Colonic mucosa (tissue), 4 donors: ENCODE results near the gene MYO9A. TPM values are rescaled to one million over a fixed set of nuclear protein-coding genes. Genes with fewer than 3 reads are reported as not detected.
A peak's percentile ranks its signal among the peaks of the same experiment; 100 is the strongest.

Experiments used
- DNase-seq: peaks from one replicate; pipeline ENCODE4 v3.0.0-alpha.2; 2020
- H3K27ac ChIP-seq: fragments of 200-600 bp; one replicate; pipeline ENCODE4 v1.8.0; 2021
- H3K27me3 ChIP-seq: fragments of 200-600 bp; one replicate; pipeline ENCODE4 v1.8.0; 2021
- H3K36me3 ChIP-seq: fragments of 200-600 bp; one replicate; pipeline ENCODE4 v1.8.0; 2021
- H3K4me1 ChIP-seq: fragments of 200-600 bp; one replicate; pipeline ENCODE4 v1.8.0; 2021; ENCODE audit warnings: mild to moderate bottlenecking
- H3K4me3 ChIP-seq: fragments of 200-600 bp; one replicate; pipeline ENCODE4 v1.8.0; 2021
- H3K9ac ChIP-seq, 2 donors: one replicate each; pipeline ENCODE4 v1.7.0; 2013; ENCODE audit warnings: control low read depth in 2 of 2, low read depth in 2 of 2, low read length in 2 of 2
- H3K9me3 ChIP-seq: fragments of 200-600 bp; one replicate; pipeline ENCODE4 v1.8.0; 2021
- intact Hi-C: fragments of 100-400 bp; cut with DNase I; formaldehyde crosslinking; loops from one replicate; pipeline ENCODE4 v1.14.1; 2022
- total RNA-seq, 2 donors: library from RNA; stranded (reverse); fragmentation: NEBNext Ultra II Directional in 1 of 2; extraction: Animal tissue kit (Norgen Biotek cat#: 25700) in 1 of 2; gene quantifications; one replicate each; pipeline ENCODE4 v1.2.1, GENCODE V29; 2021
- TF ChIP-seq, protein P1 (sequence below): fragments of 200-600 bp; IDR thresholded peaks from one replicate; pipeline ENCODE4 v1.8.0; 2022; ENCODE audit warnings: antibody characterized with exemption, mild to moderate bottlenecking
- donor health status: healthy.
- donor health status: DM: no; HTN: no; CAD: no.
- donor health status: DM: no; HTN: no; CAD: no.

The MYO9A gene
- total RNA-seq, 2 donors from 2014 or later: 27.5 to 34.3 TPM

DNA sequence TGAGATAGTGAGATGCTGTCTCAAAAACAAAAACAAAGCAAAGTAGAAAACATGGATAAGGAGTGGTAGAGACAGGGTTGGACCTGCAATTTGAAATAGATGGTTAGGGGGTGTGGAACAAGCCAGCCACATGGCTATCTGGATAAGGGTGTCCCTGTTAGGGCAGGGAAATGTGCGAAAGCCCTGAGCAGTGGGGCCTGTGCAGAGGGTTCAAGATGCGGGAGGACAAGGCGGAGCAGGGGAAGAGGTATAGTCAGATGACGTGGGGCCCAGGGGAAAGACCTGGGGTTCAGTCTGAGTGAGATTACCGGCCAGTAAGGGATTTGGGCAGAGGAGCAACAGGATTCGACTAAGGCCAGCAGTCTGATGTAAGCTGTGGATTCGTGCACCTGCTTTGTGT, 326.0 kb downstream of the MYO9A start:
- H3K27ac ChIP-seq: no peak overlapping the region
- no peak overlapping the region for H3K9ac ChIP-seq
- H3K36me3 ChIP-seq: no peaks in the 10 kb centered on the region
- DNase-seq: peak; percentile 16
- TF ChIP-seq, protein P1, sequence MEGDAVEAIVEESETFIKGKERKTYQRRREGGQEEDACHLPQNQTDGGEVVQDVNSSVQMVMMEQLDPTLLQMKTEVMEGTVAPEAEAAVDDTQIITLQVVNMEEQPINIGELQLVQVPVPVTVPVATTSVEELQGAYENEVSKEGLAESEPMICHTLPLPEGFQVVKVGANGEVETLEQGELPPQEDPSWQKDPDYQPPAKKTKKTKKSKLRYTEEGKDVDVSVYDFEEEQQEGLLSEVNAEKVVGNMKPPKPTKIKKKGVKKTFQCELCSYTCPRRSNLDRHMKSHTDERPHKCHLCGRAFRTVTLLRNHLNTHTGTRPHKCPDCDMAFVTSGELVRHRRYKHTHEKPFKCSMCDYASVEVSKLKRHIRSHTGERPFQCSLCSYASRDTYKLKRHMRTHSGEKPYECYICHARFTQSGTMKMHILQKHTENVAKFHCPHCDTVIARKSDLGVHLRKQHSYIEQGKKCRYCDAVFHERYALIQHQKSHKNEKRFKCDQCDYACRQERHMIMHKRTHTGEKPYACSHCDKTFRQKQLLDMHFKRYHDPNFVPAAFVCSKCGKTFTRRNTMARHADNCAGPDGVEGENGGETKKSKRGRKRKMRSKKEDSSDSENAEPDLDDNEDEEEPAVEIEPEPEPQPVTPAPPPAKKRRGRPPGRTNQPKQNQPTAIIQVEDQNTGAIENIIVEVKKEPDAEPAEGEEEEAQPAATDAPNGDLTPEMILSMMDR: no peak
- H3K4me3 ChIP-seq: no peak overlapping the region
- intact Hi-C loops: no loop called here
- H3K27me3 ChIP-seq: no peaks in the 10 kb centered on the region
- no peaks in the 10 kb centered on the region for H3K4me1 ChIP-seq
- no peaks in the 10 kb centered on the region for H3K9me3 ChIP-seq

DNA sequence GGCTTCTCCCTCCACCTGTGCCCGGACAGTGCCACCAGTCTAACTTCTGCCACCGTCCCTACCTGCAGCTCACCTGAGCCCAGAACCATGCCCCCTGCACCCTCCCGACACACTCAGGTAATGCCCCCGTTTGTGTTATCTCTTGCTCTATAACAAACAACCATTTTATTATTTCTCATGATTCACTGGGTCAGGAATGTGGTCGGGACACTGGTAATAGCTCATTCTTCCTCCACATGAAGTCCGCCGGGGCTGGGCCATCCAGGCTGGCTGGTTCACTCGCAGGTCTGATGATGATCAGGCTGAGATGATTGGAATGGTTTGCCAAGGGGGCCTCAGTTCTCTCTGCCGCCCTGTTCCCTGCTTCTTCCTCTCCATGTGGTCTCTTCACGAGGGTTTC, 327.9 kb downstream of the MYO9A start:
- TF ChIP-seq, protein P1: no peak
- Histone ChIP-seq H3K27ac (no peak overlapping the region), H3K9ac (no peak overlapping the region), H3K36me3 (no peaks in the 10 kb centered on the region), H3K4me1 (no peaks in the 10 kb centered on the region), H3K4me3 (no peak overlapping the region), H3K27me3 (no peaks in the 10 kb centered on the region), H3K9me3 (no peaks in the 10 kb centered on the region)
- intact Hi-C loops: no loop called here
- peak; percentile 29 for DNase-seq

DNA sequence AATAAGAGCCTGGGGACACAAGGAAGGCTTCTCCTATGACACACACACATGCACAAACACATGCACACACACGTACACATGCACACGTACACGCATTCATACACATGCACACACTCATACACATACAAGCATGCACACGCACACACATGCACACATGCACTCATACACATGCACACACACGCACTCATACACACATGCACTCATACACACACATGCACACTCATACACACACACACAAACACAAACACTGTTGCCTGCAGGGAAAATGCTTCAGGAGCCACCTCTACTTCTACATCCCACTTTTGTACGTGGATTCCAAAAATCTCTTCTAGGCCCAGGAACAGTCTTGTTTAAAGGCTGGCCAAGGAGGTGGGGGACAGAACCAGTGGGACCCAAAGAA, 328.3 kb downstream of the MYO9A start:
- Histone ChIP-seq H3K27me3 (no peaks in the 10 kb centered on the region), H3K9me3 (no peaks in the 10 kb centered on the region), H3K9ac (no peak overlapping the region), H3K36me3 (no peaks in the 10 kb centered on the region), H3K27ac (no peak overlapping the region), H3K4me1 (no peaks in the 10 kb centered on the region), H3K4me3 (no peak overlapping the region)
- no peak for DNase-seq
- intact Hi-C loops: no loop called here
- TF ChIP-seq, protein P1: no peak

DNA sequence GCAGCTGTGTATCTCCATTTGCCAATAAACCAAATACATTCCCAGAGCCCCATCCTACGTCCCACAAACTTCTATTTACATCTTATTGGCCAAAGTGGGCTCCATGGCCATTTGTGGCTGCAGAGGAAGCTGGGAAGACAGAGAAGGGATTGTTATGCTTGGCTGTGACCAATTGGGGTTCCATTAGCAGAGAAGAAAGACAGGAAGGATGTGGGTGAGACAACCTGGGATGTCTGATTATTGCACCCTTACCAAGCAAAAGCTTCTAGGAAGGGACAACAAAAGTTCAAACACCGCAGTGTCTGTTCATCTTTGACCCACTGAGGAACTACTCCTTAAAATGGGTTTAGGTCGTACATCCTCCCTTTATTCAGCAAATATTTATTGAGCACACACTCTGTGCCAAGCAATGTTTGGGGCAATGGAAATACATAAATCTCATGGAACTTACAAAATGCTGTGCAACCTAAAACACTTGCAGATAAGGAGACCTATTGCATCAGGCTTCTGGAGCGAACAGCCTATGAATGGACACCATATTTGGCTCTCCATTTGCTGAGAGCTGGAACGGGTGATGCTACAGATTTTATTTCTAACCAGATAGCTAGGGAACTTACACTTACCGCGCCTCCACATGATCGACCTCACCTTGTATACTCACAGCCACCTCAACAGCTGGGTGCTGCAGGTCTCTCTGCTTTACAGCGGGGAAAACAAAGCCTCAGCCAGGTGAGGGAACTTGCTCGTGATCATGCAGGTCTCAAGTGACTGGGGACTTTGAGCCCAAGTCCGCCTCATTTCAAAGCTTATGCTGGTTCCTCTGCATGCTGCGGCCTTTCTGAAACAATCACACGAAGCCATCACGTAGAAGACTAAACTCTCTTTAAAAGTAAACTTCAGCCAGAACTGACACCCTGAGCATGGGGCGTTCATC, 329.0 kb downstream of the MYO9A start:
- TF ChIP-seq, protein P1: no peak
- H3K27ac ChIP-seq: no peak overlapping the region
- H3K4me3 ChIP-seq: no peak overlapping the region
- no peaks in the 10 kb centered on the region for H3K9me3 ChIP-seq
- intact Hi-C loops: no loop called here
- peak; percentile 24 for DNase-seq
- no peaks in the 10 kb centered on the region for H3K4me1 ChIP-seq
- H3K27me3 ChIP-seq: no peaks in the 10 kb centered on the region
- H3K9ac ChIP-seq: no peak overlapping the region
- no peaks in the 10 kb centered on the region for H3K36me3 ChIP-seq

DNA sequence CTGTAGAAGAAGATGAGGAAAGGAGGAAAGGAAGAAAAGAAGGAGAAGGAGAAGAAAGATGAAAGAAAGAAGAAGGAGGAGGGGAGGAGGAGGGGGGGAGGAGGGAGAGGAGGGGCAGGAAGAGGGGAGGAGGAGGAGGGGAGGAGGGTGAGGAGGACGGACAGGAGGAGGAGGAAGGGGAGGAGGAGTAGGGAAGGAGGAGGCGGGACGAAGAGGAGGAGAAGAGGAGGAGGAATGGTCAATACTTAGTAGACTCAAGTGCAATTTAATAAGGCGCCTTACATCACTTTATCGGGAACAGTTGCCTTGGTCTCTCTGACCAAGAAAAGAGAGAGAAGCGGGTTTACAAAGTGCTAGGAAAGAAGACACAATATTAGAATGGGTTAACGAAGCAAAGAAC, 331.3 kb downstream of the MYO9A start:
- Histone ChIP-seq H3K27ac (no peak overlapping the region), H3K27me3 (no peaks in the 10 kb centered on the region), H3K9me3 (no peaks in the 10 kb centered on the region), H3K9ac (no peak overlapping the region), H3K4me1 (no peaks in the 10 kb centered on the region), H3K4me3 (no peak overlapping the region), H3K36me3 (no peaks in the 10 kb centered on the region)
- TF ChIP-seq, protein P1: no peak
- intact Hi-C loops: no loop called here
- DNase-seq: peak; percentile 7
